ENCODE measurements around the gene PTGFRN. TPM values are rescaled to one million over a fixed set of nuclear protein-coding genes. Genes with fewer than 3 reads are reported as not detected.

The PTGFRN gene
- total and polyA plus RNA-seq, 2 of the 13 experiments (the other 11 are each of a cell fraction or from before 2014, with no cell fraction given): 3.3 to 11.3 TPM

DNA sequence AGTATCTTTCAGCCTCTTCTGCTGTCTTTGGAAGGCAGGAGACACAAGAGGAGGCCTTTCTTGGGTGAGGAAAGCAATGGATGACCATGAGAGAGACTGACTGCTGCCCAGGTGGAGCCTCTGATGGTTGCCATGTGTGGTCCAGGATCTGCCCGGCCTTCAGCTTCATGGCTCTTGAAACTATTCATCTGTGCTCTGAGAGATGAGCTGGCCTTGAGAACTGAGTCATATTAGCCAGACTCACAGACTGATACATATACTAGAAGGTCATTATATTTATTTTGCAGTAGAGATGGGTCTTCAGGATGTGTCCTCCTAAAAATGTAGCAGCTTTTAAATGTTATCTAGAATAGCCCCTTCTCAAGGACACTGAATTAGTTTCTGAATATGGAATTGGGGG is 33.7 kb downstream of the PTGFRN start:
- ATAC-seq (no peak), DNase-seq (ENCODE audit: low spot score) (no peak), FAIRE-seq (no peak)
- H3K27me3 ChIP-seq (ENCODE audit: control insufficient read depth in 1 of 2, insufficient read depth in 2 of 2, low read length in 2 of 2): no peaks in the 10 kb centered on the region
- no peak overlapping the region for H3K4me2 ChIP-seq (ENCODE audit: low read depth, low read length)
- BruUV-seq (replicated peaks): no TSS peak
- H3K27ac ChIP-seq (ENCODE audit: extremely low read length, insufficient read depth, low read length): no peak overlapping the region
- intact Hi-C loops (cut with micrococcal nuclease; ENCODE audit: unreplicated experiment) (no loop called here), in situ Hi-C loops (cut with HindIII; ENCODE audit: extremely low pct_ligation_motif_present, low pct_unique_long_range_greater_than_20kb) (no loop called here)
- H3K9ac ChIP-seq (ENCODE audit: insufficient read depth, low read depth, low read length): no peak overlapping the region
- H3K4me1 ChIP-seq (ENCODE audit: insufficient read depth, low read length): no peaks in the 10 kb centered on the region
- H3K9me3 ChIP-seq (ENCODE audit: low read length): no peaks in the 10 kb centered on the region
- H3K36me3 ChIP-seq (replicated peaks in 1 of 2; ENCODE audit: control insufficient read depth in 1 of 2, insufficient read depth in 2 of 2, low read length in 2 of 2): no peaks in the 10 kb centered on the region; a peak in 1 of 5 replicates
- H3K79me2 ChIP-seq (ENCODE audit: insufficient read depth, low read length): no peaks in the 10 kb centered on the region
- H2AFZ ChIP-seq (ENCODE audit: low read length): no peak overlapping the region
- no peak for TF ChIP-seq ZNF619 (CRISPR knock-in tag; IDR thresholded peaks at IDR 0.05)
- TF ChIP-seq FOXJ3 (CRISPR knock-in tag; IDR thresholded peaks at IDR 0.05; ENCODE audit: borderline replicate concordance): no peak
- TF ChIP-seq, protein P1, sequence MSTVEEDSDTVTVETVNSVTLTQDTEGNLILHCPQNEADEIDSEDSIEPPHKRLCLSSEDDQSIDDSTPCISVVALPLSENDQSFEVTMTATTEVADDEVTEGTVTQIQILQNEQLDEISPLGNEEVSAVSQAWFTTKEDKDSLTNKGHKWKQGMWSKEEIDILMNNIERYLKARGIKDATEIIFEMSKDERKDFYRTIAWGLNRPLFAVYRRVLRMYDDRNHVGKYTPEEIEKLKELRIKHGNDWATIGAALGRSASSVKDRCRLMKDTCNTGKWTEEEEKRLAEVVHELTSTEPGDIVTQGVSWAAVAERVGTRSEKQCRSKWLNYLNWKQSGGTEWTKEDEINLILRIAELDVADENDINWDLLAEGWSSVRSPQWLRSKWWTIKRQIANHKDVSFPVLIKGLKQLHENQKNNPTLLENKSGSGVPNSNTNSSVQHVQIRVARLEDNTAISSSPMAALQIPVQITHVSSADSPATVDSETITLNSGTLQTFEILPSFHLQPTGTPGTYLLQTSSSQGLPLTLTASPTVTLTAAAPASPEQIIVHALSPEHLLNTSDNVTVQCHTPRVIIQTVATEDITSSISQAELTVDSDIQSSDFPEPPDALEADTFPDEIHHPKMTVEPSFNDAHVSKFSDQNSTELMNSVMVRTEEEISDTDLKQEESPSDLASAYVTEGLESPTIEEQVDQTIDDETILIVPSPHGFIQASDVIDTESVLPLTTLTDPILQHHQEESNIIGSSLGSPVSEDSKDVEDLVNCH (CRISPR knock-in tag; IDR thresholded peaks at IDR 0.05): no peak
- no peak for TF ChIP-seq ZNF549 (CRISPR knock-in tag; IDR thresholded peaks at IDR 0.05)
- TF ChIP-seq SRY (CRISPR knock-in tag; IDR thresholded peaks at IDR 0.05): no peak
- TF ChIP-seq THAP11 (CRISPR knock-in tag; IDR thresholded peaks at IDR 0.05): no peak
- TF ChIP-seq ZNF543 (CRISPR knock-in tag; IDR thresholded peaks at IDR 0.05): no peak
- no peak for TF ChIP-seq ZSCAN31 (CRISPR knock-in tag; IDR thresholded peaks at IDR 0.05; ENCODE audit: low read depth)
- TF ChIP-seq ZNF17 (CRISPR knock-in tag; IDR thresholded peaks at IDR 0.05): no peak
- no peak for TF ChIP-seq ZSCAN25 (CRISPR knock-in tag; IDR thresholded peaks at IDR 0.05)
- no peak for TF ChIP-seq PHF5A (CRISPR knock-in tag; IDR thresholded peaks at IDR 0.05; ENCODE audit: low read depth, unreplicated experiment)
- TF ChIP-seq, protein P2, sequence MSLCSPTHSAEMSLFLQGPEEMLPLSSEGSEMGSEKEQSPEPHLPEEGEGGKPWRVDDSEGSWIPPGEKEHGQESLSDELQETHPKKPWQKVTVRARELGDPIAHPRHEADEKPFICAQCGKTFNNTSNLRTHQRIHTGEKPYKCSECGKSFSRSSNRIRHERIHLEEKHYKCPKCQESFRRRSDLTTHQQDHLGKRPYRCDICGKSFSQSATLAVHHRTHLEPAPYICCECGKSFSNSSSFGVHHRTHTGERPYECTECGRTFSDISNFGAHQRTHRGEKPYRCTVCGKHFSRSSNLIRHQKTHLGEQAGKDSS (CRISPR knock-in tag; IDR thresholded peaks at IDR 0.05; ENCODE audit: borderline replicate concordance, low read depth): no peak
- TF ChIP-seq CHCHD3 (CRISPR knock-in tag; IDR thresholded peaks at IDR 0.05): no peak
- no peak for TF ChIP-seq ZNF569 (CRISPR knock-in tag; IDR thresholded peaks at IDR 0.05; ENCODE audit: borderline replicate concordance)
- no peak for TF ChIP-seq SAP130 (CRISPR knock-in tag; IDR thresholded peaks at IDR 0.05; ENCODE audit: low read depth)
- H4K20me1 ChIP-seq (ENCODE audit: insufficient read depth, low read length): no peaks in the 10 kb centered on the region
- ChIA-PET POLR2A (no interaction called here), CTCF (ENCODE audit: low intra/inter-chr PET ratio, low total read pairs) (no interaction called here)
- 60% methylated on average over 1 of the region's 1 CpG for WGBS (ENCODE audit: low lambda C conversion rate)
- no peak overlapping the region for H3K4me3 ChIP-seq (replicated peaks in 1 of 3; ENCODE audit: insufficient read depth in 1 of 3, low read depth in 2 of 3, low read length in 3 of 3)

Measured in HepG2 (cell line).